HG02798 (cell line): ENCODE data around the gene KLF6.

Experiments
- ATAC-seq: cut with Tn5 transposase; IDR thresholded peaks from one replicate; pipeline ENCODE4 v1.9.1; 2021; ENCODE audit warnings: mild to moderate bottlenecking; ENCODE audit not compliant: unreplicated experiment, poor library complexity

KLF6 gene

DNA sequence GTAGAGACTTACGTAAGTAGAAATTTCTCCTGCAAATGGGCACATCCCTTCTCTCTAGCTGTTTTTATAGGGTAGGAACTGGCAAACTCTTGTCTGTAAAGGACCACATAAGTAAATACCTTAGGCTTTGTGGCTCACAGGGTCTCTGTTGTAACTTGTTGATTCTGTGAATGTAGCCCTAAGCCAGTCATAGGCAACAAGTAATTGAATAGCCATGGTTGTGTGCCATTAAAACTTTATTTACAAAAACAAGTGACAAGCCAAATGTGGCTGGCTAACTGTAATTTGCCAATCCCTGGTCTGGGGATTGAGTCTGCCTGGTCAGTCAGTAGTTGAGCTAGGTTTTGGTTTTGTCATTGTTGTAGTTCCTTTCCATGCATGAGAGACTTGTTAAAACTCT is 5.3 kb upstream of the KLF6 start:
- ATAC-seq, result no peak

DNA sequence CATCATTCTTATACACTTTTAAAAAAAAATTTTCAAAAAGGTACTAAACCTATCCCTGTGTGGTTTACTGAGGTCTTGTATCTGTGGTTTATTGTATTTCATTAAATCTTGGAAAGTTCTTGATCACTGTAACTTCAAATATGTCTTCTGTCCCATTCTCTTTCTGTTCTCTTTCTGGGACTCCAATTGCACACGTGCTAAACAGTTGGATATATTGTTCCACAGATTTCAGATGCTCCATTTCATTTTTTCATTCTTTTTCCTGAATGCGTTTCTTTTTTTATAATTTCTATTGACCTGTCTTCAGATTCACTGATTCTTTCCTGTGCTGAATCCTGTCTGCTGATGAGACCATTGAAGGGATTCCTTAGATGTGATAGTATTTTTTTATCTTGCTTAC is 4.6 kb upstream of the KLF6 start:
- no peak for ATAC-seq

DNA sequence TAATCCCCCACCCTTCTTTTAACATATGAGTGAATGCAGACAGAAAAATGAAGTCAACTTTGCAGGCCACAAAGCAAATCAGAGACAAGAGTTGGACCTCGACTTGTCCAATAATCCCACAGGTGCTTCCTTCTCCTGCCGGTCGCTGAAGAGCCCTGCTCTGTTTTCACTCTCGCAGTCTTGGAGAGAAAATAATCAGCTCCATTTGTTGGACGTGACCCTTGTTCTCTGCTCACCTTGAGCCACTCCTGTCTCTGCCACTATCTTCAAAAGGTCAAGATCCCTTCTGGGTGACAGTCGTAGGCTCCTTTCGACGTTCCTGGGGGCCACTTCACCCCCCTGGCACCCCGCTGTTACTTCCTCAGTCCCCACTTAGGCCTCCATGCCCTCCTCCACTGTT is 2.8 kb upstream of the KLF6 start:
- no peak for ATAC-seq

DNA sequence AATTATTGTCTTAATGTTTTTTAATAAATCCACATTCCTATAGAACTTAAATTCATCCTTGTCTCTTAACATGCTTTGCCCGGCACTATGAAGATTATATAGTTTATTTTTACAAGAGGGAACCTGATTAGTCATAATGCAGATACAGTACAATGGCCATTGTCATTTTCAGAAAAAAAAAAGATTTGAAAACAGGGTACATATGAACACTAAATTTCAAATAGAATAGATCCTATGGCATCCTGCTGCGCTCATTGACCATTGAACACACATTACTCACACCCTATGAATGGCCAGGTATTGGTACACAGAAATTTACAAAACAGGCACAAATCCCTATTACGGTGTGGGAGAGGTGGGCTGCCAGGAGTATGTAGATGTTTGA is 2.0 kb upstream of the KLF6 start:
- ATAC-seq, result no peak

DNA sequence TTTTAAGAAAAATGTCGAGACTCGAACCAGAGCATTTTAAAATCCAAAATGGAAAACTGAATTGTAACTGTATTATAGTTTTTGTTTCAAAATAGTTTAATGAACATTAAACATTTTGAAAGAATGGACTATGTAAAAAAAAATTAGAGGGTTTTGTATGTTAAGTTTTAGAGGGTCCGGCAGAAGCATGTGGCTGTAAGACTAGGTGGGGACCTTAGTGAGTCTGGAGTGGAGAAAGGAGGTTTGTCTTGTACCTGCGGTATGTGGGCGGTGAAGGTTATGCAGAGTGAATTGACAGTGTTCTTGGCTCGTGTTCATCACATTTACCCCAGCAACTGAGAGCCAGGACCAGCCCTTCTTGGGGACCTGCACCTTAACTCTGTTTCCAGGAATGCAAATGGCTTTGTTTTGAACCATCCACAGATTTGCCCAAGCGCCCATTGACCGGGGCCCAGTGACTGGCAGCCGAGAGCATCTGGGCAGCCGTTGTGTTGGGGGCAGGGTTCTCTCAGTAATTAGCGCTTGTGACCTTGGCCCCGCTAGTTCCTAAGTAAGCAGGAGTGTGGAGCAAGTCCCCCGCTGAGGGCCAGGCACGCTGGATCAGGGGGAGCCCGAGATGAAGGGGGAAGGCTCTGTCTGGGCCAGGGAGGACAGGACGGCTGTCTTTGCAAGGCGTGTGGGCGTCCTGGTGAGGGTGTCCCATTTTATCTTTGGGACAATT is 1.4 kb upstream of the KLF6 start:
- no peak for ATAC-seq

DNA sequence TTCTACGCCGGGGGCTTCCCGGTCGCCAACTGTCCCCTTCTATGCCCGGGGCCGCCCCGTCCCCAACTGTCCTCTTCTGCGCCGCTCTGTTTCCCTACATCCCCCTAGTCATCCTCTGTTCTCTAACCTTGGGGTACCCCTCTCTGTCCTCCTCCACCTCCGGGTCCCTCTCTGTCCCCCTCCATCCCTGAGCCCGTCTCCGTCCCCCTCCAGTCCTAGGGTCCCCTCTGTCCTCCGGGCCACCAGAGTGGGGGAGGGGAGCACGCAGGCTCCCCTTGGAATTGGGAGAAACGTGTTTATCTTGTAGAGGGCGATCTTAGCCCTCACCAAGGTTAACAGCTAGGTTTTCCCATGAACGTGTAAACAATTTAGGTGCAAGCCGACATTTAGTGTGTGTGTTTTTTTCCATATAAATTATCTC is 852 bp upstream of the KLF6 start:
- no peak for ATAC-seq

DNA sequence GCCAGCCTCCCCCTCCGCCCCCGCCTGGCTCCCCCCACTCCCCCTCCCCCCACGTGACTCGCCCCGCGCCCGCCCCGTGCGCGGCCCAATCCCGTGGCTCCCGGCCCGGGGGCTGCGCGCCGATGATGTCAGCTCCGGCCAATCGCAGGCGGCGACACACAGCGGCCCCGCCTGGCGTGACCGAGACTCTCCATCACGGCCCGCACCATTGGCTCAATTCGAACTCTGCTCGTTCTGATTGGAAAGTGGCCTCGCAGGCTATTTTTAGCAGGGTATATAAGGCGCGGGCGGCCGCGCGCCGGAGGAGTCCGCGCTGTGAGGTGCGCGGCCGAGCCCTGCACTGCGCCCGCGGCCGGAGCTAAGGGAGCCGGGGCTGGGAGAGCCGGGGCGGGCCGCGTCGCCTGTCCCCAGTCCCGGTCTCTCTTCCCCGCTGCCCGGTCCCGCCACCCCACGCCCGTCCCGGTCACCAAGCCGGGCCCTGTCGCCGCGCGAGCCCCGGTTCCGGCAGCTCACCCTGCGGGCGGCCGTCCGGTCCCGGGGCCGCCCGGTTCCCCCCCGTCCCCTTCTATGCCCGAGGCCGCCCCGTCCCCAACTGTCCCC is 342 bp upstream of the KLF6 start:
- ATAC-seq, result peak; percentile 84

DNA sequence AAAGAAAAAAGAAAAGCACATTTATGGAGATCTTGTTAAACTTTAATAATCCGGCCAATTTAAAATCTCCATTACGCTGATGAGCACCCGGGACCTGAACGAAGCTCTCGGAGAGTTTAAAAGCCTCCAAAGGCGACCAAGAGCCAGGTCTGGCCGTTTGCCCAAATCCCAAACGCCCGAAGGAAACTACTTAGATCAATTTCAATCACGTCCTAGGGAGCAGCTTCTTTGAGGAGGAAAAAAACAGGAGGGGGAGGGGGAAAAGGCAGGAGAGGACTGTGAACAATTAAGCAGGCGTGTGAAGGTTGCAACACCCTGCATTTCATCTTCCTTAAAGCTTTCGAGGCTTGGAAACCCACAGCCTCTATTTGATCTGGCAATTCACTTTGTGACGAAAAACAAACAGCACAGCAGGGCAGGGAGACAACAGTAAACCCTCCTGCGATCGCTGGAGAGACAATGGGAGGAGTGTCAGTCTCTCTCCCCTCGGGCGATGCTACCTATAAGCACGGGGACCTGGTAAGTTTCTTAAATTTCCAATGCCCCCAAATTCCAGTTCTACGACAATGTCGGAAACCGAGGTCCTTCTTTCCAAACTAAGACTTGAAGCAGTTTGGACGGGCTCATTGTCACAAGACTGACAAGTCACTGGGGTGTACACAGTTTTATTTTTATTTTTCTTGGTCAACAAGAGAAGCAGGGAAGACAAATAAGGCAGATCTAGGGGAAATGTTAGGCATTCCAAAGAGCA is 1.2 kb downstream of the KLF6 start:
- no peak for ATAC-seq

DNA sequence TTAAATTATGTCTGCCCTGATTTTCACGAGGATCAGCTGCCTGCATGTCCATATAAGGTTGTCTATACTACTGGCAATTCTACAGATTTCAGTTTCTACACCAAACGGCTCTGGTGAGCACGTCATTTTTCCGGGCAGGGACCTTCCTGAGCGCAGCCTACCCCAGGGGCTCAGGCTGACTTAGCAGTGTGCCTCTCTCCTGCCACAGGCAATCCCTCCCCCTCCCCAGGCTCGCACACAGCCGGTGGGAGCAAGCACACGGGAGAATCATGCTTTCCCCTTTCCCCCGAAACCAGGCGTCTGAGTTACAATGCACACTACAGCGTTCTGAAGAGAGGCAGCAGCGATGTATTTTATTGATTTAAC is 1.7 kb downstream of the KLF6 start:
- ATAC-seq, result peak; percentile 18

DNA sequence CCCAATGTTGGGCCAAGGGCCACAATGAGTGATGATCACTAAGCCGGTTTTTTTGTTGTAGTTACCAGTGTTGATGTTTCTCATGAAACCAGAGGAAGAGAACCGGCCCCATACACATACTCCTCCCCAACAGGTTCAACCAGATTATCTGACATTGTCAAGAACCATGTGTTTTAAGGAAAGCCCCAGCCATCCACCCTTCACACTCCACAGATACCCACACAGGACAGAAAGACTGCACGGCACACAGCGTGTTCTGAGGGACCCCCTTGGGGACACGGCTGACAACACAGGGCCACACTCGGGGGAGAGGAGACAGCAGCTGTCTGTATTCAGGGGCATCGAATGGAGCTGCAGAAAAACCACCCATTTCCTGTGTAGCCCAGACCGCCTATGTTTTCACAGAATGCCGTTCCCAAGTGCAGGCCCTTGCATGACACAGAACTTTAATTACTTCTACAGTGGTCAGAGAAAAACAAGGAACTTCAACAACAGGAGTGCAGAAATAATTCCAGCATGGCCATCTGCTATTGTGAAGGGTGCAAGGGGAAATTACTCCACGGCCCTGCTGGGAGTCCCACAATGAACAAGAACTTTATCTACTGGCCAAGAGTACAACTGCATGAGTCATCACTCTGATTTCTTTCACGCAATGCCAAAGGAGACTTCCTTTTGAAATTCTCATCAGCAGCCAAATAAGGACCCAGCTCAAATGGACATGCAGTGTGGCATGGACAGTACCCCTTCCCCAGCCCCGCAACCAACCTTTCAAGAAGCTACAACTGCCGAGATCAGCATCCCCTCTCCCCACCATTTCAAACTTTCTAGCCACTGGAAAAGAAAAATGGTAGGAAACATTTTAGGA is 2.3 kb downstream of the KLF6 start:
- ATAC-seq, result peak; percentile 8

DNA sequence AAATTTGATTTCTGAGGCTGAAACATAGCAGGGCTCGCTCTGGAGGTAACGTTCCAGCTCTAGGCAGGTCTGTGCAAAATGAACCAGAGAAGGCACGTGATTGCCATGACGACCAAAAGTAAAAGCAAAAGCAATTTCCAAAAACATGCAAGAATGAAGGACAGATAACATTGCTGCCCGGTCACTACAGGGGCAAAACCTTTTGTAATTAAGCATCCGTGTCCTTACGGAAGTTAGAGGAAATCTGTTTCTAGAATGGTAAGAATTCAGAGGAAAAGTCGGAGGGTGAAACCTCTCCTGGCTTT is 2.9 kb downstream of the KLF6 start:
- ATAC-seq, result no peak

DNA sequence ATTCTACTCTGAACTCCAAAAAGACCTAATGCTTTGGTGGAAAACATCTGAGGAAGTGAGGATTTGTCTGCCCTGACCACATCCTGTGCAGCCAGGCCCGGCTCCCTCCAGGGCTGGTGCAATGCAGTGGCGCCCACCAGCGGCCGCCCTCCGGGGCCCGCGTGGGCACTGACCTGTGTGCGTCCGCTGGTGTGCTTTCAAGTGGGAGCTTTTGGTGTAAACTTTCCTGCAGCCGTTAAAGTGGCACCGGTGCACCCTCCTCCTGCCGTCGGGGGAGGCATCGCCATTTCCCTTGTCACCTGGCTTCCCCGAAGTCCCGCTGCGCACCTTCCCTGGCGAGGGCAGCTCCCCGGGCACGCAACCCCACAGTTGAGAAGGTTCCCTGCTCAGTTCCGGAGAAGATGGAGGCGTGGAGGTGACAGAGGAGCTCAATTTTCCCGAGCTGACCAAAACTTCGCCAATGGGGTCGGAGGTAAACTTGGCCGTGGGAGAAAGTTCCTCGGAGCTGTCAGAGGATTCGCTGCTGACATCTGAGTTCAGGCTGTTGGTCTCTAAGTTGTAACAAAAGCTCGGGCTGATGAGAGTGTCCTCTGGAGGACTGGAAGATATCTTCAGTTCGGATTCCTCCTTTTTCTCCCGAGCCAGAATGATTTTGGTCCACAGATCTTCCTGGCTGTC is 3.4 kb downstream of the KLF6 start:
- ATAC-seq, result no peak

DNA sequence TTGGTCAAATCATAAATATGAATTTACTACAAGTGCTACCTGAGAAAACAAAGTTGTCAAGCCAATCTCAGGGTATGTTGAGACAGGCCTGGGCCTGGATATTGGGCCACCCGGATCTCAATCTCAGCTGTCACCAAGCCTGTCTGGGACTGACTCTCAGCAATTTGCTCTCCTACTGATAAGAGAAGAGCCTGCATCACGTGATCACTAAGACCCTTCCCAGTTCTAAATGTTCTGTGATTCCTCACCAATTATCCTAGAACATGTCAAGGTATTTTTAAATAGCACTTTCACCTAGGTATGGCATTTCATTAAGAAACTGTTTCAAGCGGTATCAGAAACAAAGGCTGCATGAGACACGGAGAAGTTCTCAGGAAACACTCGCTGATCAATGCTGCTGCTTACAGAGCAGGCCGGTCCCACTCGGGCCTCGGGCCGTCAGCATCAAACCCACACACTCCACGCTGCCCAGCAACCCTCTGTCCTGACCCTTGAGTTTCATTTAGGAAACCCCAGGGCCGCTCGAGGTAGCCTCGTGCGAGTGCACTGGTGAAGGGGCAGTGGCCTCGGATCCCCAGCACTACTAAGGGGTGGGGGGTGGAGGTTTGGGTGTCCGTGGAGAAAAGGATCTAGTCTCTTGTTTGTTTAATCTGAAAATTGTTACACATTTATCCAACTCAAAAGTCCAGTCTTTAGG is 4.1 kb downstream of the KLF6 start:
- ATAC-seq, result no peak

DNA sequence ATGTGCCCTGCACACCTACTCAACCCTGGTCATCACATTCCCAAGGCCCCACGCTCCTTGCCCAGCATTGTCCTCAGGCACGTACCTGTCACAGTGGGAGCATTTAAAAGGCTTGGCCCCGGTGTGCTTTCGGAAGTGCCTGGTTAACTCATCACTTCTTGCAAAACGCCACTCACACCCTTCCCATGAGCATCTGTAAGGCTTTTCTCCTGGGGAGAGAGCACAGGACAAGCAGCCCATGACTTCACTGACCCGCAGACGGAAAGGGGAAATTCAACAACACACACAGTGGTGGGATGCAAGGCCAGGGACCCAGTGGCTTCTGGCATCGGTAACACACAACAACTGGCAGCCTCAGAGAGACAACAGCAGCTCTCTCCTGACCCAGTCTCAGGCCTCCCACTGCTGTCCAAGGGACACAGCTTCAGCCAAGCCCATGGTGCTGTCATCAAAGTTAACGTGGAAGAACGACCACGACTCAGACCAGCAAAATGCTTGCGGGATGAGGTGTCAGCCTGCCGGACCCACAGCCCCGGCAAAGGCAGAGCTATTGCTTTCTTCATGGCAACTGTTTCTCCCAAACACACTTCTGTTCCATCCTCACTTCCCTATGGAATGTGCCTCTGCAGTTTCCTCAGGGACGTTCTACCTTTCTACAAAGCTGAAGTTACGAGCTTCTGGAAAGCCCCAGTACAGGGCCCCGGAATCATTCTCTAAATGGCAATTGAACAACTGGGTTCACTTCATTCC is 4.8 kb downstream of the KLF6 start:
- ATAC-seq, result no peak

DNA sequence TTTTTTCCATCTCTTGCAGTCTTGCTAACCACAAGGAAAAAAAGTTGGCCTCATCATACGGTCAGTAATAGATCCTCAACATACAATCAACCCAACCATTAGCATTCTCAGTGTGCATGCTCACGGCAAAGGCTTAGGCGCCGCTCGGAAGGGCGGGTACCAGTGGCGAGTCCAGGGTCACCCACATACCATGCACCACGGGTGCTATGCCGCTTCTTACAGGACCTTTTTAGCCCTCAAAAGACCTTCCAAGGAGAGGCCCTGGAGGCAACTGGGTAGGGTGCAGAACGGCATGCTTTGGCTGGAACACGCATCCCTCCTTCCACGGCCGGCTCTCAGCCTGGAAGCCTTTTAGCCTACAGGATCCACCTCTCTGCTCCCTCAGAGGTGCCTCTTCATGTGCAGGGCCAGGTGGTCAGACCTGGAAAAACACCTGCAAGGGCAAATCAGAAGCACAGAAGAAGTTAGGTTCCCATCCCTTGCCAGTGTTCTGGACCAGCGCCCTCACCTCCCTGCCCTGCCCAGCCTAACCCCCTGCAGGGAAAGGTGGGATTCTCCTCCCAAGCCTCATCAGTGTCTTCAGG is 5.8 kb downstream of the KLF6 start:
- ATAC-seq, result no peak

DNA sequence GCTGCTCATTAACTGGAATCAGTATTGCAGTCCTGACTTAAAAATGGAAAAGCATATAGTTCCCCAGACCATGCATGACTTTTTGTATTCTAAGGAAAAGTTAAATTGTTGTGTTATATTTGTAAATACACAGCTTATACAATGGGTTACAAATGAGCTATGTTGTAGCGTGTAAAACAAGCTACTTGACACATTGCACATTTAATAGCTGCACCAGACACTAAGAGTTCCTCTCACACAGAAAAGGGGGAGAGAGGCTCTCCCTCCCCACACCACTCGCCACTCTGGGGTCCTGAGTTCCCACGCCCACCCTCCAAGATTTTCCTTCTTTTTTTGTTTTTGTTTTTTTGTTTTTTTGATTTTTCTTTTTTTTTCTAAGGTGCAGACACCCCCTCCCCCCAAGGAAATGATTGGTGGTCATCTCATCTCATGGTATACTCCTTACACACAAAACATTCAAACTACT is 6.3 kb downstream of the KLF6 start:
- ATAC-seq, result no peak

DNA sequence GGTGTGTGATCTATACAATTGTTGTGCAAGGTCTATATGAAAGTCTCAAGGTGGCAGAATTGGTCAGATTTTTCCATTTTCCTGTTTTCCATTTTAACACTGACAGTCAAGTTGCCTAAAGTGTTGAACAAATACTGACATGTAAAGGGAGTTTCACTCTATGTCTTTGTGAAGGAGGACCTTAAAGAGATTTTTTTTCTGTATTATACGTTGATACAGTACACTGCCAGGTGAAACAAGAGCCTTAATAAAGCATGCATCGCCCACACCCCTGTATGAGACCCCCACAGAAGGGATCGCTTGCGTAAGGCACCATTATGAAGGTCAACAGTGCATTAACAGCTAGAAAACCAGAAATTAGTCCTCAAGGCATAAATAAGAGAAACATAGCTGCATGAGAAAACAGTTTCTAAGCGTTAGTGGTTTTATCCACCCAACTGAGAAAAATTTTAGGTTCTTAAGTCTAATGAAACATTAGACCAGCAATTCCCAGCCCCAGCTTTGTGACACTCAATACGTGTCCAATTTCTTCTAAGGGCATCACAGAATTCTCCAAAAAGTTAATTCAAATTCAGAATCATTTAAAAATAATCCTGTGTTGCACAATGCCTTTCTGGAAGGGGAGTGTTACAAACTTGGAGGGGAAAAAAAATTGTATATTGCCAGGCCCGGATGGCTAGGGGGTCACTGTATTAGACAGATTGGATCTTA is 6.9 kb downstream of the KLF6 start:
- no peak for ATAC-seq
